Breast epithelium (tissue), 4 donors: ENCODE measurements around the gene IFT81. TPM values are rescaled to one million over a fixed set of nuclear protein-coding genes. Genes with fewer than 3 reads are reported as not detected.
A peak's percentile ranks its signal among the peaks of the same experiment; 100 is the strongest.

Source experiments
- DNase-seq, 2 donors: peaks; one replicate each; pipeline ENCODE4 v3.0.0-alpha.2; 2019; ENCODE audit warnings: low spot score in 2 of 2
- H3K27ac ChIP-seq, 2 donors: fragments of 200-600 bp; sonication (generic) in 1 of 2; one replicate each; pipeline ENCODE4 v1.5.1; 2016 to 2019; ENCODE audit warnings: mild to moderate bottlenecking in 1 of 2
- H3K27me3 ChIP-seq, 2 donors: fragments of 200-600 bp; sonication (generic) in 1 of 2; one replicate each; pipeline versions ENCODE4 v1.5.1 to v1.6.0; 2017 to 2019; ENCODE audit warnings: control low read depth in 1 of 2, mild to moderate bottlenecking in 1 of 2
- H3K36me3 ChIP-seq: fragments of 200-600 bp; one replicate; pipeline ENCODE4 v1.5.1; 2019
- H3K4me1 ChIP-seq, 2 donors: fragments of 200-600 bp; sonication (generic); one replicate each; pipeline ENCODE4 v1.5.1; 2016 to 2019; ENCODE audit warnings: control low read depth in 1 of 2
- H3K4me3 ChIP-seq, 3 donors: fragments of 200-600 bp; sonication (generic); 1 replicate in 2 of 3; 2 replicates in 1 of 3; pipeline ENCODE4 v1.5.1; 2016 to 2019; ENCODE audit warnings: mild to moderate bottlenecking in 3 of 3, moderate library complexity in 2 of 3
- H3K9me3 ChIP-seq, 2 donors: fragments of 200-600 bp; sonication (generic) in 1 of 2; one replicate each; pipeline ENCODE4 v1.5.1; 2016 to 2019; ENCODE audit warnings: control low read depth in 1 of 2
- CTCF ChIP-seq, 3 donors: fragments of 450-650 bp; IDR thresholded peaks; one replicate each; pipeline ENCODE4 v1.5.1; 2016 to 2017; ENCODE audit warnings: antibody characterized with exemption in 3 of 3, mild to moderate bottlenecking in 3 of 3, moderate library complexity in 3 of 3
- POLR2A ChIP-seq: fragments of 450-650 bp; IDR thresholded peaks from one replicate; pipeline ENCODE4 v1.6.1; 2016; ENCODE audit warnings: antibody characterized with exemption, mild to moderate bottlenecking, moderate library complexity
- POLR2AphosphoS5 ChIP-seq, 3 donors: sonication (generic); formaldehyde crosslinking; IDR thresholded peaks; one replicate each; pipeline ENCODE4 v1.6.1; 2017; ENCODE audit warnings: antibody characterized with exemption in 3 of 3
- intact Hi-C: fragments of 100-400 bp; cut with DNase I; formaldehyde crosslinking; loops from one replicate; pipeline ENCODE4 v1.15.1; 2023; ENCODE audit warnings: low total_unique reads
- total RNA-seq, 3 donors: library from RNA; depleted of rRNA; stranded (reverse); fragments of >200 nt; gene quantifications; one replicate each; pipeline ENCODE4 v1.1.0, GENCODE V29; 2016

IFT81 gene
- total RNA-seq, 3 donors from 2014 or later: 9.4 to 27.1 (median 19.0) TPM

- TF ChIP-seq CTCF (IDR thresholded peaks at IDR 0.05) (peak; percentile 69 to 96 (median 75)), POLR2AphosphoS5 (IDR thresholded peaks at IDR 0.05) (peak; percentile 80 to 98 (median 97)), POLR2A (peak; percentile 67)
- Histone ChIP-seq H3K4me1 (peaks cover 0 to 3% of the 10 kb centered on the region in 2 donors), H3K27ac (peak overlapping the region; percentile 87)
Measured at GRCh38 chr12:110109037-110109836, 14.9 kb upstream of the IFT81 start.

GRCh38 chr12:110109837-110110535 lies 14.2 kb upstream of the IFT81 start:
- peaks cover 0 to 3% of the 10 kb centered on the region in 2 donors for H3K4me1 ChIP-seq
- no peak for DNase-seq
- peak overlapping the region; percentile 87 for H3K27ac ChIP-seq
- H3K36me3 ChIP-seq: no peaks in the 10 kb centered on the region
- no peak for TF ChIP-seq POLR2AphosphoS5 (IDR thresholded peaks at IDR 0.05)
- no peak for TF ChIP-seq POLR2A
- TF ChIP-seq CTCF (IDR thresholded peaks at IDR 0.05): no peak
- peak overlapping the region in 1 of 3 donors; percentile 17 for H3K4me3 ChIP-seq
- intact Hi-C loops: no loop called here
- H3K27me3 ChIP-seq: no peaks in the 10 kb centered on the region
- H3K9me3 ChIP-seq: no peaks in the 10 kb centered on the region

More at GRCh38 chr12:110109037-110109836, 14.9 kb upstream of the IFT81 start:
- Histone ChIP-seq H3K4me3 (peak overlapping the region in 2 of 3 donors; percentile 14 to 17), H3K36me3 (no peaks in the 10 kb centered on the region), H3K9me3 (no peaks in the 10 kb centered on the region), H3K27me3 (no peaks in the 10 kb centered on the region)
- DNase-seq: peak; percentile 66 to 87
- intact Hi-C loops: no loop called here

GRCh38 chr12:110111476-110112334 lies 12.5 kb upstream of the IFT81 start:
- intact Hi-C loops: no loop called here
- no peaks in the 10 kb centered on the region for H3K9me3 ChIP-seq
- no peaks in the 10 kb centered on the region for H3K27me3 ChIP-seq
- H3K27ac ChIP-seq: peak overlapping the region; percentile 4 to 44
- no peak overlapping the region for H3K4me3 ChIP-seq
- no peak for TF ChIP-seq POLR2A
- TF ChIP-seq CTCF (IDR thresholded peaks at IDR 0.05): no peak
- TF ChIP-seq POLR2AphosphoS5 (IDR thresholded peaks at IDR 0.05): no peak
- H3K36me3 ChIP-seq: no peaks in the 10 kb centered on the region
- DNase-seq: no peak
- H3K4me1 ChIP-seq: peaks cover 0 to 3% of the 10 kb centered on the region in 2 donors

- Histone ChIP-seq H3K27me3 (no peaks in the 10 kb centered on the region), H3K4me1 (peaks cover 0 to 3% of the 10 kb centered on the region in 2 donors), H3K4me3 (no peak overlapping the region), H3K9me3 (no peaks in the 10 kb centered on the region), H3K27ac (no peak overlapping the region), H3K36me3 (no peaks in the 10 kb centered on the region)
- intact Hi-C loops: no loop called here
- TF ChIP-seq POLR2A (no peak), CTCF (IDR thresholded peaks at IDR 0.05) (no peak), POLR2AphosphoS5 (IDR thresholded peaks at IDR 0.05) (no peak)
- DNase-seq: no peak
Measured at GRCh38 chr12:110112335-110112660, 11.9 kb upstream of the IFT81 start.
